K562 (cell line): ENCODE data around the gene TTLL4. TPM values are rescaled to one million over a fixed set of nuclear protein-coding genes. Genes with fewer than 3 reads are reported as not detected.

Experiments
- ZNF316 ChIP-seq: fragments of 450-650 bp; IDR thresholded peaks from 2 replicates; pipeline ENCODE4 v1.6.1; 2016
- polyA plus RNA-seq, 8 experiments: library from polyadenylated mRNA; depleted of rRNA in 4 of 8; stranded (reverse) in 5 of 8; unstranded in 3 of 8; fragments of >200 nt; fragmentation: Nextera tagmentation in 2 of 8; fragmentation: Illumina TruSeq in 1 of 8; extraction: Ambion mirVana in 2 of 8; extraction: Trizol in 1 of 8; gene quantifications; 2 replicates each; pipeline versions ENCODE4 v1.2.1 to v1.2.3, GENCODE V29; 2011 to 2014; ENCODE audit warnings: inconsistent platforms in 1 of 8, missing spikeins in 1 of 8
- total RNA-seq, 7 experiments: library from RNA; depleted of rRNA in 6 of 7; stranded (reverse); fragments of >200 nt in 6 of 7; fragmentation: Illumina TruSeq in 2 of 7; extraction: Trizol in 2 of 7; gene quantifications; 2 replicates each; pipeline versions ENCODE4 v1.2.1 to v1.2.3, GENCODE V29; 2011 to 2021; ENCODE audit warnings: low replicate concordance in 1 of 7
- TF ChIP-seq, protein P1 (sequence below): fragments of 450-650 bp; IDR thresholded peaks from 2 replicates; pipeline ENCODE4 v1.6.1; 2016; ENCODE audit warnings: mild to moderate bottlenecking, moderate library complexity

The TTLL4 gene
- total and polyA plus RNA-seq, 9 of the 15 experiments (the other 6 are each of a cell fraction or from before 2014, with no cell fraction given), result 12.6 to 67.5 (median 24.5) TPM

- TF ChIP-seq, protein P1, sequence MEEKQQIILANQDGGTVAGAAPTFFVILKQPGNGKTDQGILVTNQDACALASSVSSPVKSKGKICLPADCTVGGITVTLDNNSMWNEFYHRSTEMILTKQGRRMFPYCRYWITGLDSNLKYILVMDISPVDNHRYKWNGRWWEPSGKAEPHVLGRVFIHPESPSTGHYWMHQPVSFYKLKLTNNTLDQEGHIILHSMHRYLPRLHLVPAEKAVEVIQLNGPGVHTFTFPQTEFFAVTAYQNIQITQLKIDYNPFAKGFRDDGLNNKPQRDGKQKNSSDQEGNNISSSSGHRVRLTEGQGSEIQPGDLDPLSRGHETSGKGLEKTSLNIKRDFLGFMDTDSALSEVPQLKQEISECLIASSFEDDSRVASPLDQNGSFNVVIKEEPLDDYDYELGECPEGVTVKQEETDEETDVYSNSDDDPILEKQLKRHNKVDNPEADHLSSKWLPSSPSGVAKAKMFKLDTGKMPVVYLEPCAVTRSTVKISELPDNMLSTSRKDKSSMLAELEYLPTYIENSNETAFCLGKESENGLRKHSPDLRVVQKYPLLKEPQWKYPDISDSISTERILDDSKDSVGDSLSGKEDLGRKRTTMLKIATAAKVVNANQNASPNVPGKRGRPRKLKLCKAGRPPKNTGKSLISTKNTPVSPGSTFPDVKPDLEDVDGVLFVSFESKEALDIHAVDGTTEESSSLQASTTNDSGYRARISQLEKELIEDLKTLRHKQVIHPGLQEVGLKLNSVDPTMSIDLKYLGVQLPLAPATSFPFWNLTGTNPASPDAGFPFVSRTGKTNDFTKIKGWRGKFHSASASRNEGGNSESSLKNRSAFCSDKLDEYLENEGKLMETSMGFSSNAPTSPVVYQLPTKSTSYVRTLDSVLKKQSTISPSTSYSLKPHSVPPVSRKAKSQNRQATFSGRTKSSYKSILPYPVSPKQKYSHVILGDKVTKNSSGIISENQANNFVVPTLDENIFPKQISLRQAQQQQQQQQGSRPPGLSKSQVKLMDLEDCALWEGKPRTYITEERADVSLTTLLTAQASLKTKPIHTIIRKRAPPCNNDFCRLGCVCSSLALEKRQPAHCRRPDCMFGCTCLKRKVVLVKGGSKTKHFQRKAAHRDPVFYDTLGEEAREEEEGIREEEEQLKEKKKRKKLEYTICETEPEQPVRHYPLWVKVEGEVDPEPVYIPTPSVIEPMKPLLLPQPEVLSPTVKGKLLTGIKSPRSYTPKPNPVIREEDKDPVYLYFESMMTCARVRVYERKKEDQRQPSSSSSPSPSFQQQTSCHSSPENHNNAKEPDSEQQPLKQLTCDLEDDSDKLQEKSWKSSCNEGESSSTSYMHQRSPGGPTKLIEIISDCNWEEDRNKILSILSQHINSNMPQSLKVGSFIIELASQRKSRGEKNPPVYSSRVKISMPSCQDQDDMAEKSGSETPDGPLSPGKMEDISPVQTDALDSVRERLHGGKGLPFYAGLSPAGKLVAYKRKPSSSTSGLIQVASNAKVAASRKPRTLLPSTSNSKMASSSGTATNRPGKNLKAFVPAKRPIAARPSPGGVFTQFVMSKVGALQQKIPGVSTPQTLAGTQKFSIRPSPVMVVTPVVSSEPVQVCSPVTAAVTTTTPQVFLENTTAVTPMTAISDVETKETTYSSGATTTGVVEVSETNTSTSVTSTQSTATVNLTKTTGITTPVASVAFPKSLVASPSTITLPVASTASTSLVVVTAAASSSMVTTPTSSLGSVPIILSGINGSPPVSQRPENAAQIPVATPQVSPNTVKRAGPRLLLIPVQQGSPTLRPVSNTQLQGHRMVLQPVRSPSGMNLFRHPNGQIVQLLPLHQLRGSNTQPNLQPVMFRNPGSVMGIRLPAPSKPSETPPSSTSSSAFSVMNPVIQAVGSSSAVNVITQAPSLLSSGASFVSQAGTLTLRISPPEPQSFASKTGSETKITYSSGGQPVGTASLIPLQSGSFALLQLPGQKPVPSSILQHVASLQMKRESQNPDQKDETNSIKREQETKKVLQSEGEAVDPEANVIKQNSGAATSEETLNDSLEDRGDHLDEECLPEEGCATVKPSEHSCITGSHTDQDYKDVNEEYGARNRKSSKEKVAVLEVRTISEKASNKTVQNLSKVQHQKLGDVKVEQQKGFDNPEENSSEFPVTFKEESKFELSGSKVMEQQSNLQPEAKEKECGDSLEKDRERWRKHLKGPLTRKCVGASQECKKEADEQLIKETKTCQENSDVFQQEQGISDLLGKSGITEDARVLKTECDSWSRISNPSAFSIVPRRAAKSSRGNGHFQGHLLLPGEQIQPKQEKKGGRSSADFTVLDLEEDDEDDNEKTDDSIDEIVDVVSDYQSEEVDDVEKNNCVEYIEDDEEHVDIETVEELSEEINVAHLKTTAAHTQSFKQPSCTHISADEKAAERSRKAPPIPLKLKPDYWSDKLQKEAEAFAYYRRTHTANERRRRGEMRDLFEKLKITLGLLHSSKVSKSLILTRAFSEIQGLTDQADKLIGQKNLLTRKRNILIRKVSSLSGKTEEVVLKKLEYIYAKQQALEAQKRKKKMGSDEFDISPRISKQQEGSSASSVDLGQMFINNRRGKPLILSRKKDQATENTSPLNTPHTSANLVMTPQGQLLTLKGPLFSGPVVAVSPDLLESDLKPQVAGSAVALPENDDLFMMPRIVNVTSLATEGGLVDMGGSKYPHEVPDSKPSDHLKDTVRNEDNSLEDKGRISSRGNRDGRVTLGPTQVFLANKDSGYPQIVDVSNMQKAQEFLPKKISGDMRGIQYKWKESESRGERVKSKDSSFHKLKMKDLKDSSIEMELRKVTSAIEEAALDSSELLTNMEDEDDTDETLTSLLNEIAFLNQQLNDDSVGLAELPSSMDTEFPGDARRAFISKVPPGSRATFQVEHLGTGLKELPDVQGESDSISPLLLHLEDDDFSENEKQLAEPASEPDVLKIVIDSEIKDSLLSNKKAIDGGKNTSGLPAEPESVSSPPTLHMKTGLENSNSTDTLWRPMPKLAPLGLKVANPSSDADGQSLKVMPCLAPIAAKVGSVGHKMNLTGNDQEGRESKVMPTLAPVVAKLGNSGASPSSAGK, result 0 out of 2 replicates have a peak, but pooled peaks have one; percentile 7
- TF ChIP-seq ZNF316, result peak; percentile 92
These were observed 21.6 kb downstream of the TTLL4 start (continued) for GRCh38 chr2:218732052-218732760.
